GM23248 (cell line): ENCODE measurements around the gene LCP2. TPM values are rescaled to one million over a fixed set of nuclear protein-coding genes. Genes with fewer than 3 reads are reported as not detected.

Experiments used
- DNase-seq: peaks from one replicate; pipeline ENCODE4 v3.0.0-alpha.2; 2015
- H2AFZ ChIP-seq: fragments of 200-600 bp; sonication (generic); 2 replicates; pipeline ENCODE4 v1.6.1; 2016; ENCODE audit warnings: antibody characterized with exemption
- H3F3A ChIP-seq: fragments of 200-600 bp; sonication (generic); 2 replicates; pipeline ENCODE4 v1.6.1; 2016; ENCODE audit warnings: mild to moderate bottlenecking, antibody characterized with exemption, mixed run types; ENCODE audit not compliant: insufficient read depth
- H3K27ac ChIP-seq: fragments of 200-600 bp; sonication (generic); 2 replicates; pipeline ENCODE4 v1.5.1; 2016; ENCODE audit warnings: mild to moderate bottlenecking
- H3K27me3 ChIP-seq: fragments of 200-600 bp; sonication (generic); replicated peaks from 2 replicates; pipeline ENCODE4 v1.6.1; 2016; ENCODE audit warnings: mild to moderate bottlenecking; ENCODE audit not compliant: insufficient read depth
- H3K36me3 ChIP-seq: fragments of 200-600 bp; sonication (generic); 2 replicates; pipeline ENCODE4 v1.6.1; 2016; ENCODE audit warnings: low read depth, mild to moderate bottlenecking
- H3K4me1 ChIP-seq: fragments of 200-600 bp; sonication (generic); 2 replicates; pipeline ENCODE4 v1.6.1; 2016; ENCODE audit warnings: mild to moderate bottlenecking; ENCODE audit not compliant: insufficient read depth
- H3K4me2 ChIP-seq: fragments of 200-600 bp; sonication (generic); one replicate; pipeline ENCODE4 v1.6.1; 2016; ENCODE audit warnings: mild to moderate bottlenecking; ENCODE audit not compliant: unreplicated experiment
- H3K4me3 ChIP-seq: fragments of 200-600 bp; sonication (generic); 2 replicates; pipeline ENCODE4 v1.5.1; 2016; ENCODE audit warnings: mild to moderate bottlenecking
- H3K79me2 ChIP-seq: fragments of 200-600 bp; sonication (generic); 2 replicates; pipeline ENCODE4 v1.6.1; 2016; ENCODE audit warnings: mild to moderate bottlenecking; ENCODE audit not compliant: insufficient read depth
- H3K9ac ChIP-seq: fragments of 200-600 bp; sonication (generic); 2 replicates; pipeline ENCODE4 v1.6.1; 2016; ENCODE audit warnings: mild to moderate bottlenecking
- H3K9me2 ChIP-seq: fragments of 200-600 bp; sonication (generic); 2 replicates; pipeline ENCODE4 v1.6.1; 2016; ENCODE audit warnings: mixed run types, mild to moderate bottlenecking, moderate library complexity; ENCODE audit not compliant: insufficient read depth
- H3K9me3 ChIP-seq: fragments of 200-600 bp; sonication (generic); one replicate; pipeline ENCODE4 v1.6.1; 2017; ENCODE audit warnings: low read depth
- H4K20me1 ChIP-seq: fragments of 200-600 bp; sonication (generic); 2 replicates; pipeline ENCODE4 v1.6.0; 2016; ENCODE audit not compliant: insufficient read depth
- EZH2 ChIP-seq: fragments of 200-600 bp; sonication (generic); IDR thresholded peaks from 2 replicates; pipeline ENCODE4 v1.6.1; 2018; ENCODE audit warnings: antibody characterized with exemption, mild to moderate bottlenecking; ENCODE audit not compliant: insufficient read depth, poor library complexity, severe bottlenecking
- EZH2phosphoT487 ChIP-seq: fragments of 200-600 bp; sonication (generic); IDR thresholded peaks from 2 replicates; pipeline ENCODE4 v1.6.1; 2018; ENCODE audit warnings: antibody characterized with exemption, moderate library complexity, mild to moderate bottlenecking, low read depth; ENCODE audit not compliant: insufficient read depth
- WGBS, 2 experiments: methylation state at CpG; one replicate each; pipeline ENCODE4 v1.1.6; 2015 to 2017; ENCODE audit warnings: low lambda C conversion rate in 2 of 2, low coverage in 1 of 2; ENCODE audit errors: missing lambda C conversion rate in 2 of 2; 5-methylcytosine and 5-hydroxymethylcytosine counted together
- in situ Hi-C: fragments of 300-500 bp; cut with MboI; formaldehyde crosslinking; loops from 2 replicates; pipeline ENCODE4 v1.15.0; 2020
- polyA plus RNA-seq: library from polyadenylated mRNA; unstranded; fragments of >200 nt; fragmentation: Nextera tagmentation; extraction: Ambion mirVana; gene quantifications from 2 replicates; pipeline ENCODE4 v1.2.1, GENCODE V29; 2016
- total RNA-seq: library from RNA; depleted of rRNA; stranded (reverse); fragments of >200 nt; shearing (Covaris generic); gene quantifications from 2 replicates; pipeline ENCODE4 v1.2.3, GENCODE V29; 2014

The LCP2 gene
- total and polyA plus RNA-seq, 2 experiments from 2014 or later: not detected

DNA sequence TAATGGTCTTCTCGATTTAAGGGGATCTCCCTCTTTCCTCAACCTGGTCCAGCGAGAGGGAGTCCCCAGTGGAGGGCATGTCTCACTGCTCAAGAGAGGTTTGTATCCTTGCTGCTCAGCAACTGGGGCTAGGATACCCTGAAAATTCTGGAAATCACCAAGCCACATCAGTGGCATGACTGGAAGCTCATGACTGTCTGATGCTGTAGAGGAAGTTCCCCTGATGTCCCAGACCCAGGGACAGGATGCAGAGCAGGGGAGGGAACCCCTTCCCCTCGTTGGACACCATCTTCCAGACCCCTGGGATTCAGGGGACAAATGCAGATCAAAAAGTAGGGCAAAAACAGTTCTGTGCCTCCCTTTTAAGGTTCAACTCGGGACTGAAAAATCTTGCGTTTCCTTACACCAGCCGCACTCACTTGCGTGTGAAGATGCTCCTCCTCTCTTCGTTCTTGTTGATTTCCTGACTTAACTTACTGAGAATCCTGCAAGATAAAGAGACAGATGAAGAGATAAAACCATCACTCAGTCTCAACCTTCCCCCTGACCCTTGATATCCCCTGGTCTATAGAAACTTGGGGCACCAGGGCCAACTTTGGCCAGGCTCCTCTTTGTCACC, 22.1 kb downstream of the LCP2 start:
- no peak overlapping the region for H3K4me2 ChIP-seq
- H3K27me3 ChIP-seq: no peaks in the 10 kb centered on the region; the same call in none of the 2 replicates
- H3K9ac ChIP-seq: no peak overlapping the region
- H3K36me3 ChIP-seq: no peaks in the 10 kb centered on the region
- in situ Hi-C loops: no loop called here
- no peaks in the 10 kb centered on the region for H3K4me1 ChIP-seq
- no peaks in the 10 kb centered on the region for H3K9me3 ChIP-seq
- no peak overlapping the region for H3K4me3 ChIP-seq
- no peak overlapping the region for H3K27ac ChIP-seq
- H3K9me2 ChIP-seq: no peaks in the 10 kb centered on the region
- no peak for TF ChIP-seq EZH2
- no peak for TF ChIP-seq EZH2phosphoT487
- no peaks in the 10 kb centered on the region for H4K20me1 ChIP-seq
- no peaks in the 10 kb centered on the region for H3K79me2 ChIP-seq
- DNase-seq: no peak
- no peaks in the 10 kb centered on the region for H3F3A ChIP-seq
- H2AFZ ChIP-seq: no peak overlapping the region
- WGBS, 2 experiments: 52 to 57% methylated on average over 8 of the region's 8 CpGs

GRCh38 chr5:170273968-170274710, 23.4 kb downstream of the LCP2 start:
- H3K9me2 ChIP-seq: no peaks in the 10 kb centered on the region
- in situ Hi-C loops: no loop called here
- DNase-seq: peak; percentile 18
- TF ChIP-seq EZH2 (no peak), EZH2phosphoT487 (no peak)
- H3K27ac ChIP-seq: no peak overlapping the region
- 58 to 61% methylated on average over 8 of the region's 8 CpGs for WGBS, 2 experiments
- no peak overlapping the region for H2AFZ ChIP-seq
- no peak overlapping the region for H3K9ac ChIP-seq
- H4K20me1 ChIP-seq: no peaks in the 10 kb centered on the region
- H3K4me3 ChIP-seq: no peak overlapping the region
- no peaks in the 10 kb centered on the region; the same call in 1 of the 2 replicates for H3K27me3 ChIP-seq
- H3K4me1 ChIP-seq: no peaks in the 10 kb centered on the region
- no peaks in the 10 kb centered on the region for H3K79me2 ChIP-seq
- H3K9me3 ChIP-seq: no peaks in the 10 kb centered on the region
- no peaks in the 10 kb centered on the region for H3F3A ChIP-seq
- H3K4me2 ChIP-seq: no peak overlapping the region
- no peaks in the 10 kb centered on the region for H3K36me3 ChIP-seq

DNA sequence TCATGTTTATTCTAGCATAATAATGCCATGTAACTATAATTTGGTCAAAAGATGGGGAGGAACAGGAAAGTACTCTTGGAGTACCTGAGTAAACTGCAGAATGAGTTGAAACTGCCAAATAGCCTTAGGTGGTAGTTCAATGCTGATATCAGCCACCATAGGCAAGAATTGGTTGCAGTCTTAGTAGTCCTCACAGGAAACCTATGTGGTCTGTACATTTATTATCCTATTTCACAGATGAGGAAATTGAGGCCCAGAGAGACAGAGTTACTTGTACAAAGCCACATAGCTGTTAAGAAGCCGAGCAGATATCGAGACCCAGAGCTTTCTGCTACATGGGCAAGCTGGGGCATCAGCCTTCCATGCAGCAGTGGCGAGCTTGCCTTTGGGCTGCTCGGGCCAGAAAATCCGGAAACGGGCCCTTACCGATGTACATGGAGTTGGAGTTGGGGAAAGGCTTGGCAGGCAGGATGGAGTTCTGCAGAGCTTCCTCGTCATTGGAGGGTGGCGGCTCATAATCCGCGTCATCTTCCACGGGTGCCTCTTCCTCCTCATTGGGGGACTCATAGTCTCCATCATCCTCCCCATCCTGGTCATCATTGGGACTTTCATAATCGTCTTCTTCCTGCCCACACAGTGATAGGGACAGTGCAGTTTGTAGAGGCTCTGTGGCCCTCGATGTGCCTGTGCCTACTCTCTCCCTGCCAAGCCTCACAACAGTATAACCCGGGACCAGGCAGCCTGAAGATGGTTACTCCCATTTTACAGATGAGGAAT, 27.1 kb downstream of the LCP2 start:
- Histone ChIP-seq H3K9me3 (no peaks in the 10 kb centered on the region), H3K79me2 (no peaks in the 10 kb centered on the region), H3K4me2 (no peak overlapping the region), H3K9me2 (no peaks in the 10 kb centered on the region), H3K27me3 (peaks cover 22% of the 10 kb centered on the region), H3F3A (no peaks in the 10 kb centered on the region), H3K27ac (no peak overlapping the region), H3K4me3 (no peak overlapping the region), H3K36me3 (no peaks in the 10 kb centered on the region), H3K4me1 (no peaks in the 10 kb centered on the region), H2AFZ (no peak overlapping the region), H4K20me1 (no peaks in the 10 kb centered on the region), H3K9ac (no peak overlapping the region)
- no peak for DNase-seq
- no peak for TF ChIP-seq EZH2phosphoT487
- TF ChIP-seq EZH2: no peak
- WGBS, 2 experiments: 76 to 81% methylated on average over 15 of the region's 15 CpGs
- in situ Hi-C loops: no loop called here

DNA sequence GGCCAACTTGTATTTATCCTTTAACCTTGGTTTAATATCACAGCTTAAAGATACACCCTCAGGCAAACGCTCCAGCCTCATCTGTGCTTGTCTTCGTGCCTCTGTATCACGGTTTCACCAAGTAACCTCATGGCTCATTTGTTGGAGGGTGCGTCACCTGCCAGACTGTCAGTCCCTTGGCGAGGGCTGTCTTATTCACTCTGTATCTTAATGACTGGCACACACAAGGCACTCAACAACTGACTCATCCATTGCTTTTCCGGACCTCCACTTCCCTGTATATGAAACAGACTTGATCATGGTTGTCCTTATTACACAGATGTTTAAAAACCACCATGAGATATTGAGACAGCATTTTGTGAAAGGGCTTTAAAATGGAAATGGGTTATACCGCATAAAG, 28.0 kb downstream of the LCP2 start:
- DNase-seq: no peak
- in situ Hi-C loops: no loop called here

More for the DNA sequence above, 28.0 kb downstream of the LCP2 start:
- H3F3A ChIP-seq: no peaks in the 10 kb centered on the region
- H3K36me3 ChIP-seq: no peaks in the 10 kb centered on the region
- no peak overlapping the region for H2AFZ ChIP-seq
- H3K4me2 ChIP-seq: no peak overlapping the region
- H3K79me2 ChIP-seq: no peaks in the 10 kb centered on the region
- H3K27me3 ChIP-seq: peaks cover 29% of the 10 kb centered on the region
- no peaks in the 10 kb centered on the region for H4K20me1 ChIP-seq
- 70 to 75% methylated on average over 7 of the region's 7 CpGs for WGBS, 2 experiments
- no peak overlapping the region for H3K27ac ChIP-seq
- H3K9me3 ChIP-seq: no peaks in the 10 kb centered on the region
- H3K9me2 ChIP-seq: no peaks in the 10 kb centered on the region
- no peak for TF ChIP-seq EZH2
- TF ChIP-seq EZH2phosphoT487: no peak
- H3K9ac ChIP-seq: no peak overlapping the region
- no peak overlapping the region for H3K4me3 ChIP-seq
- no peaks in the 10 kb centered on the region for H3K4me1 ChIP-seq
